ENCODE results near the gene SLC43A1.

SLC43A1 gene

DNA sequence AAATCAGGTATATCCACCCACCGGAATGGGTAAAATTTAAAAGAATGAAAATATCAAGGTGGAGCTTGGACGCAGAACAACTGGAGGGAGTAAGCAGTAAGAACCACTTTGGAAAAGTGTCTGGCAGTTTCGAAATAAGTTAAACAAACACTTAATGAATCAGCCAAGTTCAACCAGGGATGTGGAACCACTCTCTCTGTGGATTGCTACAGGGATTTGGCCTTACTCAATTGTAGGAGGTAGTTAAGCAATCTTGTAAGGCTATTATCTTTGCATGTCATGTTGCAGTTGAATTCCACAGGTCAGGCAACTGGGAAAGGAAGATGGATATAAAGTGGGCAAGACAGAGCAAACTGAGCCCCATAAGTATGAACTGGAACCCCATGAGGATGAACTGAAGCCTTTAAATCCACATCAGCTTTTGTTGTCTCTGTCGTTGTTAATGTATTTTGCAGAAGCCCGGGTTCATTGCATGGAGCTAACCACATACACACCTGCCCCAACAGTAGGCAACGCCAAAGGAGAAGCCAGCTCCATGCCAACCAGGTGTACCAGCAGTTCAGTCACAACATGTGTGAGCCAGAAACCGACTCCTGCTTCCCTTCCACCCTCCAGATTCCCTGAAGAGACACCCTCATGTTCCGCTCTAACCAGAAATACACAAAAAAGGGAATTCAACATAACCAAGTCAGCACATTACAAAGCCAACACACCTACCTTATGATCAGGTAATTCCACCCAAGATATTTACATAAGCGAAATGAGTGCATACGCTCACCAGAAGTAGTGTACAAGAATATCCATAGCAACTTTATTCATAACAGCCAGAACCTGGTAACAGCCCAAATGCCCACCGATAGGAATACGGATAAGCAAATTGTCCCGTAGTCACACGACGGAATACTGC, 80.6 kb downstream of the SLC43A1 start:
- DNase-seq, result no peak
